Esophagus squamous epithelium (tissue), 5 donors: ENCODE measurements around the gene DNAI7. TPM values are rescaled to one million over a fixed set of nuclear protein-coding genes. Genes with fewer than 3 reads are reported as not detected.

ENCODE experiments used
- DNase-seq: peaks from one replicate; lab custom pipeline; 2025; lab: John Stamatoyannopoulos, UW
- H3K27ac ChIP-seq, 4 donors: fragments of 200-600 bp; sonication (generic); one replicate each; pipeline ENCODE4 v1.5.1; 2016 to 2019; ENCODE audit warnings: mild to moderate bottlenecking in 1 of 4
- H3K27me3 ChIP-seq, 4 donors: fragments of 200-600 bp; sonication (generic); 1 replicate in 3 of 4; 2 replicates in 1 of 4; pipeline versions ENCODE4 v1.5.1 to v1.6.0; 2017 to 2021; ENCODE audit warnings: antibody characterized with exemption in 1 of 4
- H3K36me3 ChIP-seq, 3 donors: fragments of 200-600 bp; sonication (generic); one replicate each; pipeline ENCODE4 v1.5.1; 2016 to 2019
- H3K4me1 ChIP-seq, 3 donors: fragments of 200-600 bp; sonication (generic); one replicate each; pipeline ENCODE4 v1.5.1; 2017 to 2019
- H3K4me3 ChIP-seq, 4 donors: fragments of 200-600 bp; sonication (generic); 1 replicate in 3 of 4; 2 replicates in 1 of 4; pipeline ENCODE4 v1.5.1; 2016 to 2019; ENCODE audit warnings: mild to moderate bottlenecking in 2 of 4, moderate library complexity in 1 of 4
- H3K9me3 ChIP-seq, 3 donors: fragments of 200-600 bp; sonication (generic); one replicate each; pipeline ENCODE4 v1.5.1; 2016 to 2019
- POLR2A ChIP-seq, 4 donors: fragments of 450-650 bp; IDR thresholded peaks; one replicate each; pipeline ENCODE4 v1.6.1; 2017; ENCODE audit warnings: antibody characterized with exemption in 4 of 4, mild to moderate bottlenecking in 4 of 4, moderate library complexity in 3 of 4
- WGBS, 2 donors: methylation state at CpG; one replicate each; pipeline ENCODE4 v1.1.5; 2018; 5-methylcytosine and 5-hydroxymethylcytosine counted together
- intact Hi-C: fragments of 100-400 bp; cut with DNase I; formaldehyde crosslinking; loops from one replicate; pipeline ENCODE4 v1.15.0; 2022
- total RNA-seq, 4 donors: library from RNA; depleted of rRNA; stranded (reverse); fragments of >200 nt; gene quantifications; one replicate each; pipeline ENCODE4 v1.1.0, GENCODE V29; 2016
- TF ChIP-seq, protein P1 (sequence below), 6 experiments: fragments of 450-650 bp in 4 of 6; fragments of 200-600 bp in 2 of 6; sonication (generic) in 2 of 6; IDR thresholded peaks; one replicate each; pipeline ENCODE4 v1.5.1; 2016 to 2019; ENCODE audit warnings: antibody characterized with exemption in 6 of 6, mild to moderate bottlenecking in 4 of 6, moderate library complexity in 4 of 6
- donor health status: DM: yes; HTN: yes; CAD: no.

Gene DNAI7
- total RNA-seq, 4 donors from 2014 or later = not detected

DNA sequence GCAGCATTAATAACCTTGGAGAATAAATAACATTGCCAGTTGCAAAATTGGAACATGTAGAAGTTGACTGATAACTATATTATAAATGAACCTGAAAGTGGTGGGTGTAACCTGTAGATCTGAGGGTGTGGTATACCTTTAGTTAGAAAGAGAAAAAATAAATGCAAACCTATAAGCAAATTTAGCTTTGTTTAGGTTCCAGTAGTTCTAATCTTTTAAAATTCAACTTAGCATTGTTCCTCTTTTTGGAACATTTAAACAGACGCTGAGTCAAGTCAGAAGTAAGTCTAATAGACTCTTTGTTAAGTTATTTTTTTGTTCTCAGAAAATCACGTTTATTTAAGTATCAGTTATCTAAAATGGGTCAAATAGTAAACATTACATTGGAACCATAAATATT, 120.0 kb downstream of the DNAI7 start:
- WGBS, 2 donors = 35% methylated on average over 2 of the region's 2 CpGs
- Histone ChIP-seq H3K4me1 (peaks cover 0 to 54% (median 14%) of the 10 kb centered on the region in 3 donors), H3K27ac (peak overlapping the region in 2 of 4 donors; percentile 20 to 61), H3K9me3 (no peaks in the 10 kb centered on the region), H3K36me3 (peaks cover 0 to 2% (median 0%) of the 10 kb centered on the region in 3 donors), H3K4me3 (no peak overlapping the region), H3K27me3 (no peaks in the 10 kb centered on the region)
- no peak for TF ChIP-seq POLR2A (IDR thresholded peaks at IDR 0.05)
- TF ChIP-seq, protein P1, sequence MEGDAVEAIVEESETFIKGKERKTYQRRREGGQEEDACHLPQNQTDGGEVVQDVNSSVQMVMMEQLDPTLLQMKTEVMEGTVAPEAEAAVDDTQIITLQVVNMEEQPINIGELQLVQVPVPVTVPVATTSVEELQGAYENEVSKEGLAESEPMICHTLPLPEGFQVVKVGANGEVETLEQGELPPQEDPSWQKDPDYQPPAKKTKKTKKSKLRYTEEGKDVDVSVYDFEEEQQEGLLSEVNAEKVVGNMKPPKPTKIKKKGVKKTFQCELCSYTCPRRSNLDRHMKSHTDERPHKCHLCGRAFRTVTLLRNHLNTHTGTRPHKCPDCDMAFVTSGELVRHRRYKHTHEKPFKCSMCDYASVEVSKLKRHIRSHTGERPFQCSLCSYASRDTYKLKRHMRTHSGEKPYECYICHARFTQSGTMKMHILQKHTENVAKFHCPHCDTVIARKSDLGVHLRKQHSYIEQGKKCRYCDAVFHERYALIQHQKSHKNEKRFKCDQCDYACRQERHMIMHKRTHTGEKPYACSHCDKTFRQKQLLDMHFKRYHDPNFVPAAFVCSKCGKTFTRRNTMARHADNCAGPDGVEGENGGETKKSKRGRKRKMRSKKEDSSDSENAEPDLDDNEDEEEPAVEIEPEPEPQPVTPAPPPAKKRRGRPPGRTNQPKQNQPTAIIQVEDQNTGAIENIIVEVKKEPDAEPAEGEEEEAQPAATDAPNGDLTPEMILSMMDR (IDR thresholded peaks at IDR 0.05) = no peak
- intact Hi-C loops = no loop called here
- DNase-seq = no peak

DNA sequence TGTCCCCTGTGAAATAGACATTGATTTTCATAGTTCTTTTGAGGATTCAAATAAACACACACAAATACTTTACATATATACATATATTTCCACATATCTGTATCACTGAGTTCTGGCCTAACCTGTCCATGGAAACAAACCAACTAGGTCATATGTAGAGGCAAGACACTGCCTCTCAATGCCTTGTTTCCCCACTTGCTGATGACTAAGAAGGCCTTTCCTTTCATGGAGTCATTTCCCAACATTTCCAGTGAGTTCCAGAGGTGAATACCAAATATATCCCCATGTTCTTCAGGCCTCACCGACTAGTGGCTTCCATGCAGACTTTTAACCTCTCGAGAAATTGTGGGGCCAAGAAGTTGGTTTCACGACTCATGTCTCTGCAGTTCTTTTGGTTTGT, 120.8 kb downstream of the DNAI7 start:
- DNase-seq = no peak
- TF ChIP-seq POLR2A (IDR thresholded peaks at IDR 0.05) = no peak
- TF ChIP-seq, protein P1 (IDR thresholded peaks at IDR 0.05) = no peak
- intact Hi-C loops = no loop called here
- Histone ChIP-seq H3K27me3 (no peaks in the 10 kb centered on the region), H3K9me3 (no peaks in the 10 kb centered on the region), H3K4me3 (no peak overlapping the region), H3K4me1 (peaks cover 0 to 54% (median 14%) of the 10 kb centered on the region in 3 donors), H3K36me3 (no peaks in the 10 kb centered on the region), H3K27ac (peak overlapping the region in 2 of 4 donors; percentile 50 to 61)
- WGBS, 2 donors = 61 to 71% methylated on average over 3 of the region's 3 CpGs

DNA sequence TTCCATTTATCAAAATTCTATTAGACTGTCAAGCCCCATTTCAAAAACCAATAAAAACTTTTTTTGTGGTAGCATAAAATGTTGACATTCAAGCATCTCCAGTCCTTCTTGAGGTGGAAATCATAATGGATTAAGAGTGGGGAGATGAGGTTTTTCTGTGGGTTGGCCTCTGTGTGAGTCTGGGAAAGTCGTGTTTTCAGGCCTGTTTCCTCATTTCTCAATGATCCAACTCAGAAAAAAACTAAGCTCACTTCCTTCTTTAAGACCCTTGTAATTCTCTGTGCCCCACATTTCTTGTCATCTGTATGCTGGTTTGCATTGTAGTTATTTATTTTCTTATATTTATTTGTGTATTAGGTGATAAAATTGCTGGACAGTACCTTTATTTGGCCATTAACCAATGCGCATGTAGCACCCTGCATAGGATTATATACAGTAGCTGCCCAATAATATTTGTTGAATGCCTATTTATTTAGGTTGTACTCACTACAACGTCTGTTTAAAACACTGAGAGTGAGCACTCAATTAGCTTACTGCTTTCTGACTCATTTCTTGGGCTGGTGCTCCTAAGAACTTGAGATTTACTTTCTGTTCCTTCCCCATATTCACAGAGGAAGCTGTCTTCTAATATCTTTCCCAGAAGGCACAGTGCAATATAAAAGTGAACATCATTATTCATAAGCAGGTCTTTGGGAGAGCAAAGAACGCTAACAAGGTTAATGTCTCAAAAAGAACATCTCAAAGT, 121.9 kb downstream of the DNAI7 start:
- Histone ChIP-seq H3K4me3 (no peak overlapping the region), H3K36me3 (no peaks in the 10 kb centered on the region), H3K27me3 (no peaks in the 10 kb centered on the region), H3K9me3 (no peaks in the 10 kb centered on the region), H3K4me1 (peaks cover 0 to 54% (median 14%) of the 10 kb centered on the region in 3 donors), H3K27ac (peak overlapping the region; percentile 8 to 61 (median 33))
- no peak for DNase-seq
- 60 to 63% methylated on average over 4 of the region's 4 CpGs for WGBS, 2 donors
- no peak for TF ChIP-seq POLR2A (IDR thresholded peaks at IDR 0.05)
- intact Hi-C loops = no loop called here

DNA sequence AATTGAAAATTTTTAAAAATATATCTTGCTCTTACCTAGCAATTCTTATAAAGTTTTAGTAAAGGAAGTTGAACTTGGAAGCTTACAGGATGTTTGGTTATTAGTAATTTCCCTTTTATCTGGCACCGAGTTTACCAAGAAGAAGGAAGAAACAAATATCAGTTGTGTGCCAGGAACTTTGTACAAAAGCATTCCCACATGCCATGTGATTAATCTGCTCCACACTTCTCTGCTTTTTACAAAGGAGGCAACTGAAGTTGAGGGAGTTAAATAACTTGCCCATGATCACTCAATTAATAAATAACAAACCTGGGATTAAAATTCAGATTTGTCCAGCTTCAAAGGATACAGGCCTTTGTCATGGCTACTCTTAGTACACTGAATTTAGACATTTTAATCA, 123.6 kb downstream of the DNAI7 start:
- intact Hi-C loops = no loop called here
- no peak for DNase-seq
- TF ChIP-seq, protein P1 (IDR thresholded peaks at IDR 0.05) = no peak
- no peak for TF ChIP-seq POLR2A (IDR thresholded peaks at IDR 0.05)
- H3K27me3 ChIP-seq = no peaks in the 10 kb centered on the region
- peak overlapping the region in 2 of 4 donors; percentile 31 to 38 for H3K27ac ChIP-seq
- peaks cover 0 to 54% (median 14%) of the 10 kb centered on the region in 3 donors for H3K4me1 ChIP-seq
- no peaks in the 10 kb centered on the region for H3K9me3 ChIP-seq
- H3K4me3 ChIP-seq = no peak overlapping the region
- H3K36me3 ChIP-seq = no peaks in the 10 kb centered on the region
- WGBS, 2 donors = 4 to 7% methylated on average over 1 of the region's 1 CpG

DNA sequence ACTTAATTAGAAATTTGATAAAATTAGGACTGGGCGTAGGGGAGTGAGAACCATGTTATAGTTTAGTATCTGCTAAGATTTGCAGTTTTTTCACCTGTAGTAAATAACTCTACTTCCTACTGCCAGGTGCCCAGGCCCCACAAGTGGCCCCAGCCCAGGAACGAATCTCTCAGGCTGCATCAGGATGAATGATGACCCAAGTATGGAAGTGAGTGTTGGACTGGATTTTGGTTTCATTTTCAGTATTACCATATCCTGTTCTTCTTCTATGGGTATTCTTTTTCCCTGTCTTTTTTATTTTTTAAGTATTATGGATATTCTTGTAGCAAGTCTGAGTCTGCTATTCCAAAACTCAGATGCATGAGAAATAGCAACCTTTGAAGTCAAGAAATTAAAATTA, 125.7 kb downstream of the DNAI7 start:
- H3K27me3 ChIP-seq = no peaks in the 10 kb centered on the region
- H3K9me3 ChIP-seq = no peaks in the 10 kb centered on the region
- H3K4me3 ChIP-seq = no peak overlapping the region
- no peak for DNase-seq
- intact Hi-C loops = no loop called here
- TF ChIP-seq POLR2A (IDR thresholded peaks at IDR 0.05) = no peak
- TF ChIP-seq, protein P1 (IDR thresholded peaks at IDR 0.05) = no peak
- H3K27ac ChIP-seq = no peak overlapping the region
- H3K4me1 ChIP-seq = peaks cover 0 to 38% (median 7%) of the 10 kb centered on the region in 3 donors
- 50 to 60% methylated on average over 2 of the region's 2 CpGs for WGBS, 2 donors
- no peaks in the 10 kb centered on the region for H3K36me3 ChIP-seq
